Measurements from ENCODE around the gene VWA5B1.

The VWA5B1 gene

GRCh38 chr1:20343938-20344302, 53.2 kb downstream of the VWA5B1 start:
- no peak for TF ChIP-seq CTCF (IDR thresholded peaks at IDR 0.05; ENCODE audit: extremely low read depth, insufficient read depth, missing control alignments)

GRCh38 chr1:20344738-20345137, 54.1 kb downstream of the VWA5B1 start:
- TF ChIP-seq CTCF (IDR thresholded peaks at IDR 0.05; ENCODE audit: extremely low read depth, insufficient read depth, missing control alignments), result no peak
- in situ Hi-C loops (cut with MboI; ENCODE audit: low pct_unique_long_range_greater_than_20kb, low sequenced_read_pairs, unreplicated experiment), result no loop called here
- DNase-seq (ENCODE audit: low spot score), result no peak

More at GRCh38 chr1:20343938-20344302, 53.2 kb downstream of the VWA5B1 start:
- in situ Hi-C loops (cut with MboI; ENCODE audit: low pct_unique_long_range_greater_than_20kb, low sequenced_read_pairs, unreplicated experiment), result no loop called here
- DNase-seq (ENCODE audit: low spot score), result no peak

GRCh38 chr1:20345419-20345818, 54.7 kb downstream of the VWA5B1 start:
- no peak for DNase-seq (ENCODE audit: low spot score)
- no peak for TF ChIP-seq CTCF (IDR thresholded peaks at IDR 0.05; ENCODE audit: extremely low read depth, insufficient read depth, missing control alignments)
- in situ Hi-C loops (cut with MboI; ENCODE audit: low pct_unique_long_range_greater_than_20kb, low sequenced_read_pairs, unreplicated experiment), result no loop called here

GRCh38 chr1:20346433-20346832, 55.8 kb downstream of the VWA5B1 start:
- DNase-seq (ENCODE audit: low spot score), result no peak
- TF ChIP-seq CTCF (IDR thresholded peaks at IDR 0.05; ENCODE audit: extremely low read depth, insufficient read depth, missing control alignments), result no peak
- in situ Hi-C loops (cut with MboI; ENCODE audit: low pct_unique_long_range_greater_than_20kb, low sequenced_read_pairs, unreplicated experiment), result no loop called here

GRCh38 chr1:20347699-20348098, 57.0 kb downstream of the VWA5B1 start:
- no peak for DNase-seq (ENCODE audit: low spot score)
- TF ChIP-seq CTCF (IDR thresholded peaks at IDR 0.05; ENCODE audit: extremely low read depth, insufficient read depth, missing control alignments), result no peak
- in situ Hi-C loops (cut with MboI; ENCODE audit: low pct_unique_long_range_greater_than_20kb, low sequenced_read_pairs, unreplicated experiment), result no loop called here

- in situ Hi-C loops (cut with MboI; ENCODE audit: low pct_unique_long_range_greater_than_20kb, low sequenced_read_pairs, unreplicated experiment), result no loop called here
- no peak for DNase-seq (ENCODE audit: low spot score)
Measured at GRCh38 chr1:20348326-20348915, 57.7 kb downstream of the VWA5B1 start.

More at GRCh38 chr1:20348326-20348915, 57.7 kb downstream of the VWA5B1 start:
- no peak for TF ChIP-seq CTCF (IDR thresholded peaks at IDR 0.05; ENCODE audit: extremely low read depth, insufficient read depth, missing control alignments)
